HG02759 (cell line): ENCODE measurements around the gene ESPNL.

Experiments used
- ATAC-seq: cut with Tn5 transposase; IDR thresholded peaks from one replicate; pipeline ENCODE4 v1.9.1; 2021; ENCODE audit warnings: mild to moderate bottlenecking, moderate library complexity; ENCODE audit not compliant: unreplicated experiment

Gene ESPNL

DNA sequence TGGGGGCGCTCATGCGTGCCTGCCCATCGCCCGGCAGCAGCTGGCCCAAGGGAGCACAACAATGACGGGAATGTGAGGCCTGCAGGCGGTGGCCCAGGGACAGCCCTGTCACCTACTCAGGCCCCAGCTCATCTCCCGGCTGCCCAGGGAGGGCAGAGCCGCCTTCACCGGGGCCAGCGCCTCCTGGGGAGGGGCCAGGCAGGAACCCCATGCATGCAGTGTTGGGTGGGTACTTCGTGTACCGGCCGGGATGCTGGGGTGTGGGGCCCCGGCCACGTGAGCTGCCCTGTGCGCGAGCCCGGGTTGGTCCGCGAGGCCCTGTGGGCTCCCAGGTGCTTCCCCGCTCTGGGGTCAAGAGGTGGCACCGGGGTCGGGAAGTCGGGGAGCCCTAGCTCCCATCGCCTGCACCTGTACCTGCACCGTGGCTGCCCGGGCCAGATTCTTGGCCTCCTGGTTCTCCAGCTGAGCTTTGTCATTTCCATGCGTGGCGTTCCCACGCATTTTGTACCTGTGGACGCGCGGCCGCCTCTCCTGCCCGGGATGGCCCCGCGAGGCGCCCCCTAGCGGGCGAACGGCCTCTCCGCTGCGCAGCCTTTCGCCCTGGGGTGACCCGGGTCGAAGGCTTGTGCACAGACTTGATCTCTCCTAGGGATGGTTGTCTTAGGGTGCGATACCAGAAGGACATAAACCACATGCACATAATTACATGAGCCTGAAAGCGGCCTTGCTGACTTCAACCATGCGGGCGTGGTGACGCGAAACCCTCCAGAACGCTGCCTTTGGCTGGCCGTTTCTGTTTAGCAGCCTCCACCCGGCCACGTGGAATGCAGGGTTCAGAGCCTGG lies 39.3 kb downstream of the ESPNL start:
- ATAC-seq: no peak

DNA sequence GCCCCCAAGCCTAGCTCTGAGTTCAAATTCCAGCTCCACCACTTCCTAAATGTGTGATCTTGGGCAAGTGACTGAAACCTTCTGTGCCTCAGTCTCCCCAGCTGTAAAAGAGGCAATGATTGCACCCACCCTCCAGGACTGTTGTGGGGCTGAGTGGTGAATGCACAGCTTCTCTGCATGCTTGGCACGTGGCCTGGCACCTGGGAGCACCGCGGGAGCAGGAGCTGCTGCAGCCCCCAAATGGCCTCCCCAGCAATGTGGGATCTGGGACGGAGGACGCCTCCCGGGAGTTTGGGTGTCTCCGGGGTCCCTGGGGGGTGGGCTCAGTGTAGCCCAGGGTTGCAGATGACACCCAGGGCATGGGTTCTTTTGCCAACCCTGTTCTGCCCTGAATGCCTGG lies 39.9 kb downstream of the ESPNL start:
- no peak for ATAC-seq

- ATAC-seq: no peak
Measured at GRCh38 chr2:238140721-238141540, 40.8 kb downstream of the ESPNL start.

GRCh38 chr2:238141541-238142318 lies 41.6 kb downstream of the ESPNL start:
- no peak for ATAC-seq

GRCh38 chr2:238142382-238143205 lies 42.5 kb downstream of the ESPNL start:
- no peak for ATAC-seq

DNA sequence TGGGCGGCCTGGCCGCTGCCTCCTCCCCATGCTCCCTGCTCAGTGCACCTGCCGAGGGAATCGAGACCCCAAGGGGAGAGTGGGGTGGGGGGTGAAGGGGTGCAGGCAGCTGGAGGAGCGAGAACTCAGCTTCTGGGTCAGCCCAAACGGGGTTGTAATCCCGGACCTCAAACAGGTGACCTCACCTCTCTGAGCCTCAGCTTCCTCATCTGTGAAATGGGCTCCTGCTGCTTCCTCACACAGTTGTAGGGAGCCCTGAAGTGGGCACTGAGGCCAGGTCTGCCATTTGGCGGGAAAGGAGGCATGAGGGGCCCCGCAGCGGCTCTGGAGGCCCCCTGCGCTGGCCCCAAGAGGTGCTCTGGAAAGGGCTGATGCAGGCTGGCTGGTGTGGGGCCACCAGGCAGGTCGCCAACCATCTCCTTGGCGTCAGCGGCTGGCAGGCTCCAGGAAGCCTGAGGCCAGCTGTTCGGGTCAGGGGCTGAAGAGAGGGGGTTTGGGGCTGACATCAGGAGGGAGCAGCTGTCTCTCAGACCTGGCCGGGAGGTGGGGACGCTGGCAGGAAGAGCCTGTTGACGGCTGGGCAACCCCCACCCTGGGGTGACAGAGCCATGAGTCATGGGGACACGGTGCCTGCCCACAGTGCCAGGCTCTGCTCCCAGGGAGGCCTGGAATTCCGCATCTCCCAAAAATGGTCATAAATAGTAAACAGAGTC lies 43.3 kb downstream of the ESPNL start:
- ATAC-seq: no peak

GRCh38 chr2:238144262-238144661 lies 44.1 kb downstream of the ESPNL start:
- no peak for ATAC-seq

DNA sequence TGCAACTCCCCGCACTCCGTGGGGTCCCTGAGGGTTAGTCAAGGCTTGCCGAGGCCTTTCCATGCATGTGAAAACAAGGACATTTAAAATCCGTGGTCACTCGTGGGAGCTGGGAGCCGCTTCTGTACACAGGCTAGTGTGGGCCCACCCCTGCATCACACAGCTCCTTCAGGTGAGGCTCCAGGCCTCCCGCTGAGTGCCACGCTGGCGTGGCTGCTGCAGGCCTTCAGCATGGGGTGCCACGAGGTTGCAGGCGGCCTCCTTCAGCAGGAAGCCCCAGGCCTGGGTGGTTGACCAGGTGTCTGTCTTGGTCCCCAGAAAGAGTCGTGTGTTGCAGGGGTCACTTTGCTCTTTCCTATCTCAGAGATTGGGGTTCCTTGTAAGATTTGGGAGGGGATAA lies 44.9 kb downstream of the ESPNL start:
- ATAC-seq: no peak

- ATAC-seq: no peak
Measured at GRCh38 chr2:238145851-238146250, 45.7 kb downstream of the ESPNL start.

GRCh38 chr2:238146884-238147544 lies 46.9 kb downstream of the ESPNL start:
- ATAC-seq: no peak

- ATAC-seq: no peak
Measured at GRCh38 chr2:238148981-238149380, 48.8 kb downstream of the ESPNL start.

DNA sequence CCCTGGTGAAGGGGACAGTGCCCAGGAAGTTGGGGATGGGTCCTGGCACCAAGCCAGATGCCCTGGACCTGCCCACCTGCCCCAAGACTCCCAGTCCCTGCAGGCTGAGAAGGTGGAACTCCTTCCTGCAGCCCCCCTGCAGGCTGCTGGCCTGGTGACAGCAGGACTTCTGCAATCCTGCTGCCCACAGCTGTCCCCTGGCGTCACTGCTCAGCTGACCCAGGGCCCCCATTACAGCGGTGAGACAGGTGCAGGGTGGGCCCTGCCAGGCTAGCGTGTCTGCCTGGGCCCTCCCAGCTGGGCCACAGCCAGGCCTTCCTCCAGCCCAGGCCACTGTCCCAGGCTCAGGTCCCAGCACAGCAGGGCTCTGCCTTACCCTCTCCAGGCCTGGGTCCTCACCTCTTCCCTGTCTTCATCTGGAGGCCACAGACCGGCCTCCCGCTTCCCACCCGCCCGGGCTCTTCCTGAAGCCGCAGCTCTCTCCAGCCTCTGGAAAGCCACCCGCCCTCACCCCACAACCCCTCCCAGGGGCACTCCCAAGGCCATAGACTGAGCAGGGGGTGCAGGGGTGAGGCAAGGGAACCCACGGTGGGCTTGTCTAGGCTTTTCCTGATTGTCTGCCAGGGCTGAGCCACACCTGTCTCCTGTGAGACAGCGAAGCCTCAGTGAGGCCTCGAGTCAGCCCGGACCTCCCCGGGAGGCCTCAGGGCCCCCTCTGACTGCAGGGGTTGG lies 49.9 kb downstream of the ESPNL start:
- no peak for ATAC-seq

GRCh38 chr2:238150686-238151085 lies 50.5 kb downstream of the ESPNL start:
- ATAC-seq: no peak

DNA sequence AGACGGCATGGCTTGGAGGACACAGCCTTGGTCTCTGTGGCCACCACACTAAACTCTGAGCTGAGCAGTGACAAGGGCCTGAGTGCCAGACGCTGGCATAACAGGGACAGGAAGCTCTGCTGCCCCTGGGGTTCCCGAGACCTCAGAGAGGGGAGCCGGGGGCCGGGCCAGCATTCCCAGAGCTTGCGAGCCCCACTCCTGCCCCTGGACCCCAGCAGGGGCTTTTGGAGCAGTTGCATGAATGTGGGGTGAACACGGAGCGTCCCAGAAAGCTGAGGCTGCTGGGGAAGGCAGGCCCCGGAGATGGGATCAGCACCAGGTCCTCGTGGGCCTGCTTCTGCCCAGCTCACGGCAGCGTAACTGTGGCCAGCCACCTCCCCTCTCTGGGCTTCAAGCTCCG lies 51.1 kb downstream of the ESPNL start:
- no peak for ATAC-seq

GRCh38 chr2:238151628-238152235 lies 51.6 kb downstream of the ESPNL start:
- no peak for ATAC-seq

DNA sequence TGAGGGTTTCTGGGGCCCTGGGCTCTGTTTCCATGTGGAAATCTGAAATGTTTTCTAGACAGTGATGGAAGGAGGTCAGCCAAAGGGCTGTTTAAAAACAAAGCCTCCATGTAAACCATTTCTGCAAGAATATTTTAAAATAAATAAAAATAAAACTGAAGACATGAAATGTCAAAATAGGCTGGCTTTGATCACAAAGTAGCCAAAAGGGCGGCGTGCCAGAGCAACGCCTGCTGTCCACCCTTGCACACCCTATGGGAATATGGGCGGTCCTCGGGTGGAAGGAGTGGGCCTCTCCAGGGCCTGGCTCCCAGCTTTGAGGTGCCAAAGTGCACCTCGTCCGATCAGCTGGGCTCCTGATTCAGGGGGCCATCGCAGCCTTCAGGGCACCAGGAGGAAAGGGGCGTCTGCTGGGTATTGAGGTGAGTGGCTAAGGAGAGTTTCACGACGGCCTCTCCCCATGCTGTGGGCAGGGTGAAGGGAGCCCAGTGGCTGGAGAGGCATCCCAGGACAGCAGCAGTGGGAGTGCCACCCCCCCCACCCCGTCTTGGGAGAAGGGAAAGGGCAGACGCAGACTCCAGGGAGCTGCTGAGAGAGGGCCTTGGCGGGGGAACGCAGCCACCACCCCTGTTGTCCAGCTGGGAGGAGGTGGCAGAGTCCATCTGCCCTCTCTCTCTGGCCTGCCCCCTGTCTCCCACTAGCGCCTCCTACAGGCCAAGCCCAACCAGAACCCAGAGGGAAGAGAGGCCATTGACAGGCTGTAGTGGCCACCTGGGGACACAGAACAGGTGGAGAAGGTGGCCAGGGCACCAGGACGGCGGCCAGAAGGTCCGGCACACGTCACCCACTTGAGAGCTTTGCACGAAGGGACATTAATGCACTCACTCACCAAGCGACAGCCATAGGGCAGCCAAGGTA lies 52.9 kb downstream of the ESPNL start:
- ATAC-seq: no peak

- ATAC-seq: no peak
Measured at GRCh38 chr2:238154570-238154969, 54.4 kb downstream of the ESPNL start.
